ENCODE results near the gene CARD9. TPM values are rescaled to one million over a fixed set of nuclear protein-coding genes. Genes with fewer than 3 reads are reported as not detected.

CARD9 gene
- total RNA-seq, 4 donors from 2014 or later, result 2.3 to 7.4 (median 3.3) TPM

DNA sequence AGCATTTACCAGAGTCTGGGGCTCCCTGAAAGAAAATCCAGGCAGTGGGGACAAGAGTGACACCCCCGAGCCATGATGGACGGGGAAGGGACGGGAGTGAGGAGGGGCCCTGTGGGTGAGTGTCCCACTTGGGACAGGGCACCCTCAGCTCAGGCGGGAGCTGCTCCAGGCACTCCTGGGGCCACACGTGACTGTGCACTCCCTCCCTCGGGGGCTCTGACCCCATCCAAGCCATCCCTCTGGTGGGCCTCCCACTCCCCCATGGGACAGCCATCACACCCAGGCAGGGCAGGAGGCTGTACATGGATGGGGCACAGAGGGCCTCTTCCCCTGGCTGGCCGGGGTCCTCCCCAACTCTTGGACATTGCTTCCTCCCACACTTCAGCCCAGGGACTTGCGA is 3.0 kb upstream of the CARD9 start:
- Histone ChIP-seq H3K4me1 (peaks cover 21% of the 10 kb centered on the region), H3K27me3 (no peaks in the 10 kb centered on the region), H3K9me3 (no peaks in the 10 kb centered on the region), H3K27ac (no peak overlapping the region), H3K36me3 (peaks cover 37% of the 10 kb centered on the region), H3K4me3 (no peak overlapping the region)
- TF ChIP-seq, protein P1, sequence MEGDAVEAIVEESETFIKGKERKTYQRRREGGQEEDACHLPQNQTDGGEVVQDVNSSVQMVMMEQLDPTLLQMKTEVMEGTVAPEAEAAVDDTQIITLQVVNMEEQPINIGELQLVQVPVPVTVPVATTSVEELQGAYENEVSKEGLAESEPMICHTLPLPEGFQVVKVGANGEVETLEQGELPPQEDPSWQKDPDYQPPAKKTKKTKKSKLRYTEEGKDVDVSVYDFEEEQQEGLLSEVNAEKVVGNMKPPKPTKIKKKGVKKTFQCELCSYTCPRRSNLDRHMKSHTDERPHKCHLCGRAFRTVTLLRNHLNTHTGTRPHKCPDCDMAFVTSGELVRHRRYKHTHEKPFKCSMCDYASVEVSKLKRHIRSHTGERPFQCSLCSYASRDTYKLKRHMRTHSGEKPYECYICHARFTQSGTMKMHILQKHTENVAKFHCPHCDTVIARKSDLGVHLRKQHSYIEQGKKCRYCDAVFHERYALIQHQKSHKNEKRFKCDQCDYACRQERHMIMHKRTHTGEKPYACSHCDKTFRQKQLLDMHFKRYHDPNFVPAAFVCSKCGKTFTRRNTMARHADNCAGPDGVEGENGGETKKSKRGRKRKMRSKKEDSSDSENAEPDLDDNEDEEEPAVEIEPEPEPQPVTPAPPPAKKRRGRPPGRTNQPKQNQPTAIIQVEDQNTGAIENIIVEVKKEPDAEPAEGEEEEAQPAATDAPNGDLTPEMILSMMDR (IDR thresholded peaks at IDR 0.05), result no peak
- TF ChIP-seq POLR2AphosphoS5 (IDR thresholded peaks at IDR 0.05) (no peak), POLR2A (IDR thresholded peaks at IDR 0.05) (no peak), EP300 (IDR thresholded peaks at IDR 0.05) (no peak)
- WGBS, result 69% methylated on average over 5 of the region's 8 CpGs
- DNase-seq (ENCODE audit: low spot score in 2 of 2), result no peak

DNA sequence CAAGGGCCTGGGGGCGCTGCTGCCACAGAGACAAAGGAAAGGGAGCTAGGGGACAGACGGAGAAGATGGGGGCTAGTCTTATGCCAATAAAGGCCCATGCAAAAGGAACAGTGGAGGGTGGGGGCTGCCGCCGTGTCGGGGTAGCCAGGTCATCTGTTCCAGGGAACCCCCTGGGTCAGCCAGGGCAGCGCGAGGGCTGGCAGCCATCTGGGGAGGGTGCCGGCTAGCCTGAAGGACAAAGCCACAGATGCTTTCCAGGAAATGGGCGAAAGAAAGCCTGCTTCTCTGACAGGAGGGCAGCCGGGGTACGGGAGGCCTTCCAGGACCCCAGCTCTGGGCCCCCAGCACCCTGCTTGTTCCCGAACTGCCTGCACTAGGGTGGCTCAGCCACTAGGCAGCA is 1.6 kb upstream of the CARD9 start:
- no peaks in the 10 kb centered on the region for H3K27me3 ChIP-seq
- 89% methylated on average over 9 of the region's 12 CpGs for WGBS
- H3K36me3 ChIP-seq, result peaks cover 24% of the 10 kb centered on the region
- no peaks in the 10 kb centered on the region for H3K9me3 ChIP-seq
- H3K27ac ChIP-seq, result no peak overlapping the region
- H3K4me3 ChIP-seq, result no peak overlapping the region
- H3K4me1 ChIP-seq, result peaks cover 21% of the 10 kb centered on the region
- TF ChIP-seq EP300 (IDR thresholded peaks at IDR 0.05), result no peak
- TF ChIP-seq POLR2A (IDR thresholded peaks at IDR 0.05), result no peak
- TF ChIP-seq, protein P1 (IDR thresholded peaks at IDR 0.05), result no peak
- no peak for TF ChIP-seq POLR2AphosphoS5 (IDR thresholded peaks at IDR 0.05)
- no peak for DNase-seq (ENCODE audit: low spot score in 2 of 2)

DNA sequence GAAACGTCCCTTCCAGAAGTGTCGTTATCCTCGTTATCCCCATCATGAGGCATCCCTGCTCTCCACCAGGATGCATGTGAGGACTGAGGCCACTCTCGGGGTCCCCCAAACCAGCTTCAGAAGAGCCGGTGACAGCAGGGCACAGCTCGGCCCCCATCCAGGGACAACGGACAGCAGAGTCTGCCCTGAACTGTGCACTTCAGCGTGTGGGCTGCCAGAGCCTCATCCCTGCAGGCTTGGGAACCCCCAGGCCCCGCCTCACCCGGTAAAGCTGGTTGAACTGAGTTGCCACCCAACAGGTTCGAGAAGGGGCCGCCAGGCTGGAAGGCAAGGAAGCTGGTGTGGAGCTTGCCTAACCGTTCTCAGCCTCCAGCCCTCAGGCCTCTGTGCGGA is 710 bp upstream of the CARD9 start:
- H3K4me3 ChIP-seq, result no peak overlapping the region
- H3K4me1 ChIP-seq, result peaks cover 21% of the 10 kb centered on the region
- H3K27me3 ChIP-seq, result no peaks in the 10 kb centered on the region
- no peak for DNase-seq (ENCODE audit: low spot score in 2 of 2)
- peaks cover 15% of the 10 kb centered on the region for H3K36me3 ChIP-seq
- TF ChIP-seq, protein P1 (IDR thresholded peaks at IDR 0.05), result no peak
- no peak for TF ChIP-seq EP300 (IDR thresholded peaks at IDR 0.05)
- no peak for TF ChIP-seq POLR2AphosphoS5 (IDR thresholded peaks at IDR 0.05)
- no peak for TF ChIP-seq POLR2A (IDR thresholded peaks at IDR 0.05)
- no peak overlapping the region for H3K27ac ChIP-seq
- 42% methylated on average over 5 of the region's 14 CpGs for WGBS
- no peaks in the 10 kb centered on the region for H3K9me3 ChIP-seq

DNA sequence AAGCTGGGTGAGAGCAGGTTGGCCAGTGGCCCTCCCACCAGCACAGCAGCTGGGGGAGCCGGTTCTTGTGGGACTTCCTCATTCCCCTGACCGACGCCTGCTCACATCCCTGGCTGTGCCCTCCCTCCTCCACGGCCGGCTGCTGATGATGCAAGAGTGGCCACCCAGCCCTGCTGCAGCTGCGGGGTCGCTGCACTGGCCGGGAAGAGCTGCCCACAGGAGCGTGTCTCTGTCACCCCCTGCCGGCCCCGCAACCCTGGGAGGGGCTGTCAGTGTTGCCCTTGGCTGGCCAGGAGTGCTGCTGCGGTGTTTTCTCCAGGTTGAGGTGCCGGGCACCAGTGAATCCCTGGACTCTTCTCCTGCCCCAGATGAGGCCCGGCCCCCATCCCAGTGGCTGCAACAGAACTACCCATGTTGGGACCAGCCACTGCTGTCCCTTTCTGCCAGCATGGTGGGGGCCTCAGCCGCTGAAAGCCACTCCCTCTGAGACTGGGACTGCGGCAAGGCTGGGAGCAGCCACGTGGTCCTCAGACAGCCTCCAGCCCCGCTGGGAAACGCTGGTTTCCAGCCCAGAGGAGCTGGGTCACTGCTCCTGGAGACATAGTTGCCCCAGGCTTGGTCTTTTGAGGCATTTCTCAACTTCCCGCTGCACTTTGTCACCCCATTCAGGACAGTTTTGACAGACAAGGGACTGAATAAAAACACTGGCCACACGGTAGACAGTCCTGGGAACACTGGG is 739 bp downstream of the CARD9 start:
- peaks cover under 1% of the 10 kb centered on the region for H3K36me3 ChIP-seq
- no peaks in the 10 kb centered on the region for H3K27me3 ChIP-seq
- WGBS, result 38% methylated on average over 11 of the region's 21 CpGs
- H3K4me1 ChIP-seq, result peaks cover 21% of the 10 kb centered on the region
- H3K4me3 ChIP-seq, result peak overlapping the region; percentile 29
- DNase-seq (ENCODE audit: low spot score in 2 of 2), result no peak
- H3K27ac ChIP-seq, result no peak overlapping the region
- TF ChIP-seq EP300 (IDR thresholded peaks at IDR 0.05) (no peak), POLR2AphosphoS5 (IDR thresholded peaks at IDR 0.05) (no peak), POLR2A (IDR thresholded peaks at IDR 0.05) (no peak)
- TF ChIP-seq, protein P1 (IDR thresholded peaks at IDR 0.05), result no peak
- H3K9me3 ChIP-seq, result no peaks in the 10 kb centered on the region

DNA sequence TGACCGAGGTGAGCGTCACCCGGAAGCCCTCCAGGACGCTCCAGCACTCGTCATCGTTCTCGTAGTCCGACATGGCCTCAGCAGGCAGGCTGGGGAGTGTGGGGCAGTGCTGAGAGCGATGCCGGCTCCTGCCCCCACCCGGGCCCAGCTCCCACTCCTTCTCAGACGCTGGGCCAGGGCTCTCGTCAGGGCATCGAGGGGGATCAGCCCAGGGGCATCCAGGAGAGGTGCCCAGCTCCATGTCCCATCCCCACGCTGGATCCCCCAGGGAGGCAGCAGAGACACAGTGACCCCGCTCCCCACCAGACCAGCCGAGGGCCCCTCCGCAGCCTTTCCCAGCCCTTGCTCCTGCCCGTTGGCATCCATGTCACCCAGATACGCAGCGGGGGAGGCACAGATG is 1.5 kb downstream of the CARD9 start:
- Histone ChIP-seq H3K36me3 (no peaks in the 10 kb centered on the region), H3K4me3 (no peak overlapping the region), H3K27ac (no peak overlapping the region), H3K4me1 (peaks cover 21% of the 10 kb centered on the region), H3K27me3 (no peaks in the 10 kb centered on the region), H3K9me3 (no peaks in the 10 kb centered on the region)
- no CpG with 5 or more reads among the region's 21 CpGs for WGBS
- no peak for TF ChIP-seq POLR2AphosphoS5 (IDR thresholded peaks at IDR 0.05)
- DNase-seq (ENCODE audit: low spot score in 2 of 2), result no peak

DNA sequence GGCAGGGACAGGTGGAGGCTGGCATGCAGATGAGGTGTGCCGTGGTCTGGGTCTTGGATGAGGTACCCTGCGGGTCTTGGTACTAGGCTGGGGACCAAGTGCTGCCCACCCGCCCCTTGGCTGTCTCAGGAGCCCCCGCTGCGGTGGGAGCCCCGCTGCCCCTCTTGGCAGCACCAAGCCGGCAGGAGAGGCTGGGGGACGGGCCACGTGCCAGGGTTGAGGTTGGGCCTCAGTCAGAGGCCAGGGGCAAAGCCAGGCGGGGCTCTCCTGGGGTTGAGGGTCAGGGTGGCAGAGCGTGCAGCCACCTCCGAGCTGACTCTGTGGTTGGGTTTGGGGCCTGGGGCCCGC is 2.0 kb downstream of the CARD9 start:
- DNase-seq (ENCODE audit: low spot score in 2 of 2), result no peak
- no peaks in the 10 kb centered on the region for H3K36me3 ChIP-seq
- 75% methylated on average over 2 of the region's 13 CpGs for WGBS

More for the DNA sequence above, 2.0 kb downstream of the CARD9 start:
- Histone ChIP-seq H3K4me1 (peaks cover 21% of the 10 kb centered on the region), H3K27me3 (no peaks in the 10 kb centered on the region), H3K9me3 (no peaks in the 10 kb centered on the region), H3K4me3 (no peak overlapping the region), H3K27ac (no peak overlapping the region)
- TF ChIP-seq POLR2AphosphoS5 (IDR thresholded peaks at IDR 0.05), result no peak
- no peak for TF ChIP-seq POLR2A (IDR thresholded peaks at IDR 0.05)

Data from suprapubic skin (tissue), 4 donors.